ENCODE measurements around the gene SLC39A13. TPM values are rescaled to one million over a fixed set of nuclear protein-coding genes. Genes with fewer than 3 reads are reported as not detected.

Gene SLC39A13
- total and polyA plus RNA-seq, 2 of the 13 experiments (the other 11 are each of a cell fraction or from before 2014, with no cell fraction given), result 15.3 to 30.5 TPM

DNA sequence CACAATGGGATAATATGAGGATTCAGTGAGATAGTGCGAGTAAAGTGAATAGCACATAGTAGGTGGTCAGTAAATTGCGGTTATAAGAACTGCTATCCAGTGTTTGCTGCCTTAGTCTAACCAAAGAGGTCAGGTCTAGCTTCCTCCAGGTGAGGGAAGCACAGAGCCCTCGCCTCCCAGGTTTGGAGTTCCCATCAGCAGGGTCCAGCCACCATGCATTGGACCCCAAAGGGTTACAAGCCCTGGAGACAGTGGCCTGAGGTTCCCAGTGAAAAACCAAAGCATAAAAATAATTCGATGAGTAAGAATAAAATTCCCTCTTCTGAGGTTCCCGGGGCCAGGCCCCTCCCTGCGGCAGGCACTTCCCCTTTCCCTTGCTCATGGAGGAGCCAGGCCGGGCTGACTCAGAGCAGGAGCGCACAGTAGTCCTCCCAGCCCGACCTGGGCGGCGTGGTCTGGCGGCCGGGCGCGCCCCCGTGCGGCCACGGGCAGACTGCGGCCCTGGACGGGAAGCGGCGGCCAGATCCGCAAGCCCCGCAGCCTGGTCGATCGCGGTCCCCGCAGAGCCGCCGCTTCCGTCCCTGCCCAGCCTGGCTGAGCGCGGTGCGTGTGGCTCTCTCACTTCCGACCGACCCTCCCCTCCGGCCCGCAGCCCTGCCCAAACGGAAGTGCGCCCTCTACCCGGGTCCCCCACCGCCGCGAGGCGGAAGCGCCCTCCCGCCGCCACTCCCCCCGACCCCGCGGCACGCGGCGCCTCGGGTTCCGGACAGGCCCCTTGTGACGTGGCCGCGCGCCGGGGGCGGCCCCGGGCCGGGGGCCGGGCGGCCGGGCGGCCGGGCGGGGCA lies at the start of gene SLC39A13 (continued):
- TF ChIP-seq, protein P1, sequence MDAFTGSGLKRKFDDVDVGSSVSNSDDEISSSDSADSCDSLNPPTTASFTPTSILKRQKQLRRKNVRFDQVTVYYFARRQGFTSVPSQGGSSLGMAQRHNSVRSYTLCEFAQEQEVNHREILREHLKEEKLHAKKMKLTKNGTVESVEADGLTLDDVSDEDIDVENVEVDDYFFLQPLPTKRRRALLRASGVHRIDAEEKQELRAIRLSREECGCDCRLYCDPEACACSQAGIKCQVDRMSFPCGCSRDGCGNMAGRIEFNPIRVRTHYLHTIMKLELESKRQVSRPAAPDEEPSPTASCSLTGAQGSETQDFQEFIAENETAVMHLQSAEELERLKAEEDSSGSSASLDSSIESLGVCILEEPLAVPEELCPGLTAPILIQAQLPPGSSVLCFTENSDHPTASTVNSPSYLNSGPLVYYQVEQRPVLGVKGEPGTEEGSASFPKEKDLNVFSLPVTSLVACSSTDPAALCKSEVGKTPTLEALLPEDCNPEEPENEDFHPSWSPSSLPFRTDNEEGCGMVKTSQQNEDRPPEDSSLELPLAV (CRISPR knock-in tag; conservative IDR thresholded peaks at IDR 0.05; ENCODE audit: low read depth), result no peak
- TF ChIP-seq NFATC3 (CRISPR knock-in tag; IDR thresholded peaks at IDR 0.05) (no peak), RBAK (CRISPR knock-in tag; IDR thresholded peaks at IDR 0.05) (no peak), TARDBP (CRISPR knock-in tag; IDR thresholded peaks at IDR 0.05) (no peak; the same call in none of the 2 replicates), NR2F6 (IDR thresholded peaks at IDR 0.05) (no peak), NR2F6 (CRISPR knock-in tag; IDR thresholded peaks at IDR 0.05) (peak; percentile 35; the same call in 1 of the 2 replicates), ARNT2 (CRISPR knock-in tag; IDR thresholded peaks at IDR 0.05; ENCODE audit: low read depth) (peak; percentile 80), FOXK2 (IDR thresholded peaks at IDR 0.05) (0 out of 2 replicates have a peak, but pooled peaks have one; percentile 44), PHF5A (CRISPR knock-in tag; IDR thresholded peaks at IDR 0.05; ENCODE audit: low read depth, unreplicated experiment) (no peak), SMC3 (IDR thresholded peaks at IDR 0.05; ENCODE audit: low read length) (peak; percentile 2; the same call in 1 of the 2 replicates), GTF3A (CRISPR knock-in tag; conservative IDR thresholded peaks at IDR 0.05) (peak; percentile 87; the same call in 1 of the 2 replicates), CC2D1A (CRISPR knock-in tag; IDR thresholded peaks at IDR 0.05) (no peak), TAF1 (CRISPR knock-in tag; IDR thresholded peaks at IDR 0.05) (peak; percentile 60; the same call in 1 of the 2 replicates), ZNF121 (CRISPR knock-in tag; IDR thresholded peaks at IDR 0.05) (peak; percentile 61; the same call in 1 of the 2 replicates), NFE2 (CRISPR knock-in tag; IDR thresholded peaks at IDR 0.05) (no peak), RXRA (CRISPR knock-in tag; IDR thresholded peaks at IDR 0.05) (peak; percentile 48)
- TF ChIP-seq, protein P2, sequence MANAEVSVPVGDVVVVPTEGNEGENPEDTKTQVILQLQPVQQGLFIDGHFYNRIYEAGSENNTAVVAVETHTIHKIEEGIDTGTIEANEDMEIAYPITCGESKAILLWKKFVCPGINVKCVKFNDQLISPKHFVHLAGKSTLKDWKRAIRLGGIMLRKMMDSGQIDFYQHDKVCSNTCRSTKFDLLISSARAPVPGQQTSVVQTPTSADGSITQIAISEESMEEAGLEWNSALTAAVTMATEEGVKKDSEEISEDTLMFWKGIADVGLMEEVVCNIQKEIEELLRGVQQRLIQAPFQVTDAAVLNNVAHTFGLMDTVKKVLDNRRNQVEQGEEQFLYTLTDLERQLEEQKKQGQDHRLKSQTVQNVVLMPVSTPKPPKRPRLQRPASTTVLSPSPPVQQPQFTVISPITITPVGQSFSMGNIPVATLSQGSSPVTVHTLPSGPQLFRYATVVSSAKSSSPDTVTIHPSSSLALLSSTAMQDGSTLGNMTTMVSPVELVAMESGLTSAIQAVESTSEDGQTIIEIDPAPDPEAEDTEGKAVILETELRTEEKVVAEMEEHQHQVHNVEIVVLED (CRISPR knock-in tag; IDR thresholded peaks at IDR 0.05; ENCODE audit: borderline replicate concordance), result peak; percentile 81; the same call in 1 of the 2 replicates
- TF ChIP-seq, protein P3, sequence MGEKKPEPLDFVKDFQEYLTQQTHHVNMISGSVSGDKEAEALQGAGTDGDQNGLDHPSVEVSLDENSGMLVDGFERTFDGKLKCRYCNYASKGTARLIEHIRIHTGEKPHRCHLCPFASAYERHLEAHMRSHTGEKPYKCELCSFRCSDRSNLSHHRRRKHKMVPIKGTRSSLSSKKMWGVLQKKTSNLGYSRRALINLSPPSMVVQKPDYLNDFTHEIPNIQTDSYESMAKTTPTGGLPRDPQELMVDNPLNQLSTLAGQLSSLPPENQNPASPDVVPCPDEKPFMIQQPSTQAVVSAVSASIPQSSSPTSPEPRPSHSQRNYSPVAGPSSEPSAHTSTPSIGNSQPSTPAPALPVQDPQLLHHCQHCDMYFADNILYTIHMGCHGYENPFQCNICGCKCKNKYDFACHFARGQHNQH (CRISPR knock-in tag; IDR thresholded peaks at IDR 0.05), result peak; percentile 87
- TF ChIP-seq, protein P4, sequence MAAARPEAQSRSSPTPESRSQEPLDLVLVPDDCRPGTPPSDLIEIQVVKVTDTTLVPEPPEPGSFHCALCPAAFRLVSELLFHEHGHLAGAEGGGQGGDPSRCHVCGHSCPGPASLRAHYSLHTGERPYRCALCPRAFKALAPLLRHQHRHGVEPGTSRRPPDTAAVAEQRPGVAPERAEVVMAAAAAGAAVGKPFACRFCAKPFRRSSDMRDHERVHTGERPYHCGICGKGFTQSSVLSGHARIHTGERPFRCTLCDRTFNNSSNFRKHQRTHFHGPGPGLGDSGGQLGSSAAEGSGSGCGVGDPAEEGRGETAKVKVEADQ (CRISPR knock-in tag; IDR thresholded peaks at IDR 0.05; ENCODE audit: borderline replicate concordance), result peak; percentile 99
- TF ChIP-seq, protein P5, sequence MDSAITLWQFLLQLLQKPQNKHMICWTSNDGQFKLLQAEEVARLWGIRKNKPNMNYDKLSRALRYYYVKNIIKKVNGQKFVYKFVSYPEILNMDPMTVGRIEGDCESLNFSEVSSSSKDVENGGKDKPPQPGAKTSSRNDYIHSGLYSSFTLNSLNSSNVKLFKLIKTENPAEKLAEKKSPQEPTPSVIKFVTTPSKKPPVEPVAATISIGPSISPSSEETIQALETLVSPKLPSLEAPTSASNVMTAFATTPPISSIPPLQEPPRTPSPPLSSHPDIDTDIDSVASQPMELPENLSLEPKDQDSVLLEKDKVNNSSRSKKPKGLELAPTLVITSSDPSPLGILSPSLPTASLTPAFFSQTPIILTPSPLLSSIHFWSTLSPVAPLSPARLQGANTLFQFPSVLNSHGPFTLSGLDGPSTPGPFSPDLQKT (CRISPR knock-in tag; IDR thresholded peaks at IDR 0.05; ENCODE audit: borderline replicate concordance), result no peak
- TF ChIP-seq, protein P6, sequence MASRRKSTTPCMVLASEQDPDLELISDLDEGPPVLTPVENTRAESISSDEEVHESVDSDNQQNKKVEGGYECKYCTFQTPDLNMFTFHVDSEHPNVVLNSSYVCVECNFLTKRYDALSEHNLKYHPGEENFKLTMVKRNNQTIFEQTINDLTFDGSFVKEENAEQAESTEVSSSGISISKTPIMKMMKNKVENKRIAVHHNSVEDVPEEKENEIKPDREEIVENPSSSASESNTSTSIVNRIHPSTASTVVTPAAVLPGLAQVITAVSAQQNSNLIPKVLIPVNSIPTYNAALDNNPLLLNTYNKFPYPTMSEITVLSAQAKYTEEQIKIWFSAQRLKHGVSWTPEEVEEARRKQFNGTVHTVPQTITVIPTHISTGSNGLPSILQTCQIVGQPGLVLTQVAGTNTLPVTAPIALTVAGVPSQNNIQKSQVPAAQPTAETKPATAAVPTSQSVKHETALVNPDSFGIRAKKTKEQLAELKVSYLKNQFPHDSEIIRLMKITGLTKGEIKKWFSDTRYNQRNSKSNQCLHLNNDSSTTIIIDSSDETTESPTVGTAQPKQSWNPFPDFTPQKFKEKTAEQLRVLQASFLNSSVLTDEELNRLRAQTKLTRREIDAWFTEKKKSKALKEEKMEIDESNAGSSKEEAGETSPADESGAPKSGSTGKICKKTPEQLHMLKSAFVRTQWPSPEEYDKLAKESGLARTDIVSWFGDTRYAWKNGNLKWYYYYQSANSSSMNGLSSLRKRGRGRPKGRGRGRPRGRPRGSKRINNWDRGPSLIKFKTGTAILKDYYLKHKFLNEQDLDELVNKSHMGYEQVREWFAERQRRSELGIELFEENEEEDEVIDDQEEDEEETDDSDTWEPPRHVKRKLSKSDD (CRISPR knock-in tag; IDR thresholded peaks at IDR 0.05; ENCODE audit: low read depth), result peak; percentile 85
